Measurements from ENCODE around the gene PTPRN2. TPM values are rescaled to one million over a fixed set of nuclear protein-coding genes. Genes with fewer than 3 reads are reported as not detected.

Gene PTPRN2
- total and polyA plus RNA-seq, 2 of the 13 experiments (the other 11 are each of a cell fraction or from before 2014, with no cell fraction given): 2.5 to 24.2 TPM

DNA sequence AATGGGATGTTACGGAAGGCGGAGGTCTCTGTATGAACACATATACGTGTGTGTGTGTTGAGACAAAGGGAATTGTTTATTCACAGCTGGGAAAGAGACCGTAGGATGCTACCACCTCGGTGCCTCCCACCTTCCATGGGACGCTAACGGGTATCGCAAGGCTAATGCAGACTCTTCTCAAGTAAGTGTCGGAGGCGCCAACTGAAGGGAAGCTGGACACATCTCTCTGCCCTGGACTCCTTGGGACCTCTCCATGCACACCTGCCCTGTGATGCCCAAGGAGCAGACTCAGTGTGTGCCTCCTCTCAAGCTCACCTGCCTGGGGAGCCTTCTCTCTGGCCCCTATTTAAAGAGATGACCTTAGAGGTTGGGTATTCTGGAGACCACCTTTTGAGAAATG lies 1020.0 kb downstream of the PTPRN2 start (continued):
- no peak for TF ChIP-seq AFF4 (CRISPR knock-in tag; IDR thresholded peaks at IDR 0.05)

DNA sequence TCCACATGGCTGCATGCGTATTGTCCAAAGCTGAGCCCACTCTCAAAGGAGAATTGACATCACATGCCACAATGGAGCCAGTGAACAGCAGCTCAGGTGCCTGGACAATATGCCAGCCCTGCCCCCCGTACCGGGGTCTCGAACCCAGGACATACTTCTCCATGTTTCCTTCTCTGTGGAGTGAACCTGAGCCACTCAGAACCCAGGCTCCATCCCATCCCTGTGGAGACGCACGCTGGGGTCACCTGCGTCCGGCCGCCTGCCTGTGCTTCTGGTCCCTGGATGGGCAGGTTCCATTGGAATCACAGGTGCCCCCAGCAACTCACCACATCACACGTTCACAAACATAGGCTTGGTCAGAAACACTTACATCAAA lies 1021.0 kb downstream of the PTPRN2 start:
- 82% methylated on average over 10 of the region's 10 CpGs for WGBS (ENCODE audit: low lambda C conversion rate)
- no peak overlapping the region for H3K4me2 ChIP-seq (ENCODE audit: low read depth, low read length)
- ATAC-seq (no peak), DNase-seq (ENCODE audit: low spot score) (no peak), FAIRE-seq (no peak)
- H3K9ac ChIP-seq (ENCODE audit: insufficient read depth, low read depth, low read length): no peak overlapping the region
- H4K20me1 ChIP-seq (ENCODE audit: insufficient read depth, low read length): no peaks in the 10 kb centered on the region
- H3K9me3 ChIP-seq (ENCODE audit: low read length): no peaks in the 10 kb centered on the region
- no TSS peak for BruUV-seq (replicated peaks)
- H3K79me2 ChIP-seq (ENCODE audit: insufficient read depth, low read length): no peaks in the 10 kb centered on the region
- POLR2A ChIA-PET: no interaction called here
- H2AFZ ChIP-seq (ENCODE audit: low read length): no peak overlapping the region
- peaks cover 1 to 3% of the 10 kb centered on the region in 2 experiments; a peak in 1 of 5 replicates for H3K27me3 ChIP-seq (ENCODE audit: control insufficient read depth in 1 of 2, insufficient read depth in 2 of 2, low read length in 2 of 2)
- H3K4me1 ChIP-seq (ENCODE audit: insufficient read depth, low read length): peaks cover 37% of the 10 kb centered on the region
- TF ChIP-seq, protein P1, sequence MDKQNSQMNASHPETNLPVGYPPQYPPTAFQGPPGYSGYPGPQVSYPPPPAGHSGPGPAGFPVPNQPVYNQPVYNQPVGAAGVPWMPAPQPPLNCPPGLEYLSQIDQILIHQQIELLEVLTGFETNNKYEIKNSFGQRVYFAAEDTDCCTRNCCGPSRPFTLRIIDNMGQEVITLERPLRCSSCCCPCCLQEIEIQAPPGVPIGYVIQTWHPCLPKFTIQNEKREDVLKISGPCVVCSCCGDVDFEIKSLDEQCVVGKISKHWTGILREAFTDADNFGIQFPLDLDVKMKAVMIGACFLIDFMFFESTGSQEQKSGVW (CRISPR knock-in tag; IDR thresholded peaks at IDR 0.05; ENCODE audit: borderline replicate concordance): no peak
- H3K36me3 ChIP-seq (replicated peaks in 1 of 2; ENCODE audit: control insufficient read depth in 1 of 2, insufficient read depth in 2 of 2, low read length in 2 of 2): no peaks in the 10 kb centered on the region
- in situ Hi-C loops (cut with HindIII; ENCODE audit: extremely low pct_ligation_motif_present, low pct_unique_long_range_greater_than_20kb) (no loop called here), intact Hi-C loops (cut with micrococcal nuclease; ENCODE audit: unreplicated experiment) (no loop called here)
- no peak overlapping the region for H3K4me3 ChIP-seq (replicated peaks in 1 of 3; ENCODE audit: insufficient read depth in 1 of 3, low read depth in 2 of 3, low read length in 3 of 3)
- no peak overlapping the region for H3K27ac ChIP-seq (ENCODE audit: extremely low read length, insufficient read depth, low read length)
- CTCF ChIA-PET (ENCODE audit: low intra/inter-chr PET ratio, low total read pairs): no interaction called here
